HepG2 (cell line): ENCODE measurements around the gene KIF17. TPM values are rescaled to one million over a fixed set of nuclear protein-coding genes. Genes with fewer than 3 reads are reported as not detected.

Experiments
- AGO2 ChIP-seq: fragments of 200-400 bp; formaldehyde crosslinking; optimal IDR thresholded peaks from 2 replicates; pipeline ENCODE3; 2017; ENCODE audit warnings: mild to moderate bottlenecking, low read depth, low read length, moderate library complexity
- GLI4 ChIP-seq: sonication (generic); formaldehyde crosslinking; IDR thresholded peaks from 2 replicates; pipeline ENCODE4 v1.5.1; 2020; ENCODE audit warnings: missing genetic modification reagents, mild to moderate bottlenecking, moderate library complexity, borderline replicate concordance
- HBP1 ChIP-seq: IDR thresholded peaks from 2 replicates; pipeline ENCODE4 v1.6.1; 2016; ENCODE audit warnings: low read depth, control low read depth
- KDM2A ChIP-seq: sonication (generic); formaldehyde crosslinking; IDR thresholded peaks from 2 replicates; pipeline ENCODE4 v1.4.0; 2020; ENCODE audit warnings: low read depth, missing genetic modification reagents, borderline replicate concordance
- KMT2B ChIP-seq: IDR thresholded peaks from 2 replicates; pipeline ENCODE4 v1.6.1; 2016; ENCODE audit warnings: missing genetic modification reagents, missing compliant biosample characterization
- PHF8 ChIP-seq: sonication (generic); formaldehyde crosslinking; IDR thresholded peaks from 2 replicates; pipeline ENCODE4 v1.5.0; 2020; ENCODE audit warnings: missing genetic modification reagents
- POGZ ChIP-seq: sonication (generic); formaldehyde crosslinking; IDR thresholded peaks from 2 replicates; pipeline ENCODE4 v1.4.0; 2020; ENCODE audit warnings: mild to moderate bottlenecking, missing genetic modification reagents
- PRDM10 ChIP-seq: sonication (generic); formaldehyde crosslinking; IDR thresholded peaks from 2 replicates; pipeline ENCODE4 v1.4.0; 2020; ENCODE audit warnings: low read depth, missing genetic modification reagents
- REL ChIP-seq: sonication (generic); formaldehyde crosslinking; conservative IDR thresholded peaks from 2 replicates; pipeline ENCODE4 v1.8.0; 2022; ENCODE audit warnings: mild to moderate bottlenecking, missing genetic modification reagents, moderate library complexity
- RFX1 ChIP-seq: fragments of 450-650 bp; IDR thresholded peaks from 2 replicates; pipeline ENCODE4 v1.6.1; 2017
- SMAD3 ChIP-seq: sonication (generic); formaldehyde crosslinking; IDR thresholded peaks from 2 replicates; pipeline ENCODE4 v1.4.0; 2020; ENCODE audit warnings: missing genetic modification reagents
- SP4 ChIP-seq: sonication (generic); formaldehyde crosslinking; IDR thresholded peaks from 2 replicates; pipeline ENCODE4 v1.8.1; 2023; ENCODE audit warnings: mild to moderate bottlenecking, missing genetic modification reagents
- THYN1 ChIP-seq: sonication (generic); formaldehyde crosslinking; IDR thresholded peaks from 2 replicates; pipeline ENCODE4 v1.8.1; 2023; ENCODE audit warnings: low read depth, mild to moderate bottlenecking, moderate library complexity, missing genetic modification reagents, borderline replicate concordance
- UBTF ChIP-seq: sonication (generic); formaldehyde crosslinking; IDR thresholded peaks from 2 replicates; pipeline ENCODE4 v1.4.0; 2020; ENCODE audit warnings: mild to moderate bottlenecking, missing genetic modification reagents
- ZC3H13 ChIP-seq: sonication (generic); formaldehyde crosslinking; IDR thresholded peaks from 2 replicates; pipeline ENCODE4 v1.8.1; 2023; ENCODE audit warnings: mild to moderate bottlenecking, missing genetic modification reagents, moderate library complexity
- ZKSCAN1 ChIP-seq: fragments of 150-350 bp; IDR thresholded peaks from 2 replicates; pipeline ENCODE4 v1.6.1; 2014; ENCODE audit warnings: low read length
- ZNF414 ChIP-seq: sonication (generic); formaldehyde crosslinking; IDR thresholded peaks from 2 replicates; pipeline ENCODE4 v1.5.0; 2020; ENCODE audit warnings: missing genetic modification reagents
- ZNF614 ChIP-seq: IDR thresholded peaks from 2 replicates; pipeline ENCODE4 v1.6.1; 2018; ENCODE audit warnings: missing biosample characterization, missing genetic modification reagents, inconsistent platforms, borderline replicate concordance
- ZNF709 ChIP-seq: sonication (generic); formaldehyde crosslinking; IDR thresholded peaks from 2 replicates; pipeline ENCODE4 v1.5.0; 2020; ENCODE audit warnings: mild to moderate bottlenecking, missing genetic modification reagents
- ZSCAN31 ChIP-seq: sonication (generic); formaldehyde crosslinking; IDR thresholded peaks from 2 replicates; pipeline ENCODE4 v1.5.0; 2020; ENCODE audit warnings: low read depth, mild to moderate bottlenecking, missing genetic modification reagents
- polyA plus RNA-seq, 8 experiments: library from polyadenylated mRNA; depleted of rRNA in 3 of 8; stranded (reverse) in 7 of 8; unstranded in 1 of 8; fragments of >200 nt; fragmentation: Illumina TruSeq in 4 of 8; extraction: Trizol in 4 of 8; gene quantifications; 2 replicates each; pipeline versions ENCODE4 v1.2.1 to v1.2.3, GENCODE V29; 2011 to 2016; ENCODE audit warnings: low read depth in 4 of 8, missing spikeins in 1 of 8, mixed read lengths in 1 of 8; ENCODE audit not compliant: insufficient read depth in 1 of 8
- total RNA-seq, 5 experiments: library from RNA; depleted of rRNA; stranded (reverse); fragments of >200 nt; fragmentation: Illumina TruSeq; extraction: Trizol; gene quantifications; 2 replicates each; pipeline ENCODE4 v1.2.3, GENCODE V29; 2016; ENCODE audit warnings: low read depth in 1 of 5

KIF17 gene
- total and polyA plus RNA-seq, 2 of the 13 experiments (the other 11 are each of a cell fraction or from before 2014, with no cell fraction given), result 0.24 to 0.44 TPM

GRCh38 chr1:20661207-20662109, 56.3 kb downstream of the KIF17 start, which contains the start of gene DDOST (continued):
- peak; percentile 37; the same call in 1 of the 2 replicates for TF ChIP-seq PRDM10
- peak; percentile 64; the same call in 1 of the 2 replicates for TF ChIP-seq ZSCAN31 (CRISPR knock-in tag)
- TF ChIP-seq ZC3H13 (CRISPR knock-in tag), result no peak
- TF ChIP-seq KMT2B (CRISPR knock-in tag), result peak; percentile 84
- peak; percentile 78 for TF ChIP-seq POGZ (CRISPR knock-in tag)
- 0 out of 2 replicates have a peak, but pooled peaks have one; percentile 47 for TF ChIP-seq THYN1 (CRISPR knock-in tag)
- TF ChIP-seq RFX1, result no peak
- TF ChIP-seq ZNF709, result peak; percentile 49; the same call in 1 of the 2 replicates
- TF ChIP-seq KDM2A (CRISPR knock-in tag), result peak; percentile 88
- peak; percentile 36 for TF ChIP-seq AGO2
- peak; percentile 69 for TF ChIP-seq UBTF
- TF ChIP-seq ZNF414 (CRISPR knock-in tag), result peak; percentile 29
- no peak for TF ChIP-seq GLI4
- TF ChIP-seq HBP1 (CRISPR knock-in tag), result 0 out of 2 replicates have a peak, but pooled peaks have one; percentile 30
- 0 out of 2 replicates have a peak, but pooled peaks have one; percentile 4 for TF ChIP-seq REL
- TF ChIP-seq SMAD3, result 0 out of 2 replicates have a peak, but pooled peaks have one; percentile 30
- TF ChIP-seq PHF8 (CRISPR knock-in tag), result peak; percentile 96
- TF ChIP-seq ZNF614, result peak; percentile 29; the same call in 1 of the 2 replicates
- no peak for TF ChIP-seq ZKSCAN1
- TF ChIP-seq SP4 (CRISPR knock-in tag), result peak; percentile 99
